ENCODE results near the gene ALDH2. TPM values are rescaled to one million over a fixed set of nuclear protein-coding genes. Genes with fewer than 3 reads are reported as not detected.

Gene ALDH2
- total RNA-seq, 6 experiments from 2014 or later: 12.1 to 43.3 (median 15.8) TPM

GRCh38 chr12:111777345-111778045 is 10.8 kb downstream of the ALDH2 start:
- Mint-ChIP-seq H3K27me3 (ENCODE audit: insufficient read depth) (no peaks in the 10 kb centered on the region; the same call in 1 of the 2 replicates), H3K4me3 (no peak overlapping the region), H3K4me1 (ENCODE audit: low read depth) (peaks cover 27% of the 10 kb centered on the region), H3K36me3 (ENCODE audit: low read depth) (peaks cover 14% of the 10 kb centered on the region; the same call in 1 of the 2 replicates), H3K27ac (no peak overlapping the region), H3K9me3 (no peaks in the 10 kb centered on the region)
- no peak for TF ChIP-seq CTCF (IDR thresholded peaks at IDR 0.05)
- DNase-seq: no peak

GRCh38 chr12:111780166-111780565 is 13.4 kb downstream of the ALDH2 start:
- H3K4me3 Mint-ChIP-seq: no peak overlapping the region
- H3K27me3 Mint-ChIP-seq (ENCODE audit: insufficient read depth): no peaks in the 10 kb centered on the region; the same call in 1 of the 2 replicates
- H3K36me3 Mint-ChIP-seq (ENCODE audit: low read depth): peaks cover 14% of the 10 kb centered on the region; the same call in 1 of the 2 replicates
- no peaks in the 10 kb centered on the region for H3K9me3 Mint-ChIP-seq
- H3K27ac Mint-ChIP-seq: no peak overlapping the region
- no peak for DNase-seq
- peaks cover 10% of the 10 kb centered on the region for H3K4me1 Mint-ChIP-seq (ENCODE audit: low read depth)
- no peak for TF ChIP-seq CTCF (IDR thresholded peaks at IDR 0.05)

- Mint-ChIP-seq H3K27ac (no peak overlapping the region), H3K4me3 (no peak overlapping the region)
- no peak for TF ChIP-seq CTCF (IDR thresholded peaks at IDR 0.05)
These were observed 13.9 kb downstream of the ALDH2 start for GRCh38 chr12:111780615-111781014.

GRCh38 chr12:111781085-111781658 is 14.4 kb downstream of the ALDH2 start:
- DNase-seq: no peak
- H3K4me1 Mint-ChIP-seq (ENCODE audit: low read depth): peaks cover under 1% of the 10 kb centered on the region; the same call in 1 of the 2 replicates
- H3K4me3 Mint-ChIP-seq: no peak overlapping the region
- TF ChIP-seq CTCF (IDR thresholded peaks at IDR 0.05): no peak
- H3K36me3 Mint-ChIP-seq (ENCODE audit: low read depth): peaks cover 14% of the 10 kb centered on the region; the same call in 1 of the 2 replicates
- H3K9me3 Mint-ChIP-seq: no peaks in the 10 kb centered on the region
- no peak overlapping the region for H3K27ac Mint-ChIP-seq
- no peaks in the 10 kb centered on the region; the same call in 1 of the 2 replicates for H3K27me3 Mint-ChIP-seq (ENCODE audit: insufficient read depth)

More at GRCh38 chr12:111780615-111781014, 13.9 kb downstream of the ALDH2 start:
- Mint-ChIP-seq H3K9me3 (no peaks in the 10 kb centered on the region), H3K36me3 (ENCODE audit: low read depth) (peaks cover 14% of the 10 kb centered on the region; the same call in 1 of the 2 replicates), H3K27me3 (ENCODE audit: insufficient read depth) (no peaks in the 10 kb centered on the region; the same call in 1 of the 2 replicates), H3K4me1 (ENCODE audit: low read depth) (peaks cover 6% of the 10 kb centered on the region)
- DNase-seq: no peak

GRCh38 chr12:111783046-111783445 is 16.3 kb downstream of the ALDH2 start:
- DNase-seq: no peak
- H3K27ac Mint-ChIP-seq: no peak overlapping the region
- no peaks in the 10 kb centered on the region for H3K4me1 Mint-ChIP-seq (ENCODE audit: low read depth)
- no peak overlapping the region for H3K4me3 Mint-ChIP-seq
- peaks cover 14% of the 10 kb centered on the region; the same call in 1 of the 2 replicates for H3K36me3 Mint-ChIP-seq (ENCODE audit: low read depth)
- no peak for TF ChIP-seq CTCF (IDR thresholded peaks at IDR 0.05)
- H3K9me3 Mint-ChIP-seq: no peaks in the 10 kb centered on the region
- no peaks in the 10 kb centered on the region; the same call in 1 of the 2 replicates for H3K27me3 Mint-ChIP-seq (ENCODE audit: insufficient read depth)

All from HFFc6 (cell line).